Sigmoid colon (tissue), 4 donors: ENCODE measurements around the gene OPRM1.

Experiments
- EP300 ChIP-seq, 4 donors: sonication (generic); formaldehyde crosslinking; IDR thresholded peaks; one replicate each; pipeline ENCODE4 v1.6.1; 2017; ENCODE audit warnings: antibody characterized with exemption in 4 of 4
- TF ChIP-seq, protein P1 (sequence below), 4 experiments: fragments of 450-650 bp in 3 of 4; fragments of 200-600 bp in 1 of 4; IDR thresholded peaks; one replicate each; pipeline ENCODE4 v1.5.1; 2016 to 2019; ENCODE audit warnings: antibody characterized with exemption in 4 of 4, mild to moderate bottlenecking in 3 of 4, moderate library complexity in 2 of 4

GRCh38 chr6:154289818-154290508 is 250.9 kb downstream of the OPRM1 start:
- no peak for TF ChIP-seq EP300 (IDR thresholded peaks at IDR 0.05)
- TF ChIP-seq, protein P1, sequence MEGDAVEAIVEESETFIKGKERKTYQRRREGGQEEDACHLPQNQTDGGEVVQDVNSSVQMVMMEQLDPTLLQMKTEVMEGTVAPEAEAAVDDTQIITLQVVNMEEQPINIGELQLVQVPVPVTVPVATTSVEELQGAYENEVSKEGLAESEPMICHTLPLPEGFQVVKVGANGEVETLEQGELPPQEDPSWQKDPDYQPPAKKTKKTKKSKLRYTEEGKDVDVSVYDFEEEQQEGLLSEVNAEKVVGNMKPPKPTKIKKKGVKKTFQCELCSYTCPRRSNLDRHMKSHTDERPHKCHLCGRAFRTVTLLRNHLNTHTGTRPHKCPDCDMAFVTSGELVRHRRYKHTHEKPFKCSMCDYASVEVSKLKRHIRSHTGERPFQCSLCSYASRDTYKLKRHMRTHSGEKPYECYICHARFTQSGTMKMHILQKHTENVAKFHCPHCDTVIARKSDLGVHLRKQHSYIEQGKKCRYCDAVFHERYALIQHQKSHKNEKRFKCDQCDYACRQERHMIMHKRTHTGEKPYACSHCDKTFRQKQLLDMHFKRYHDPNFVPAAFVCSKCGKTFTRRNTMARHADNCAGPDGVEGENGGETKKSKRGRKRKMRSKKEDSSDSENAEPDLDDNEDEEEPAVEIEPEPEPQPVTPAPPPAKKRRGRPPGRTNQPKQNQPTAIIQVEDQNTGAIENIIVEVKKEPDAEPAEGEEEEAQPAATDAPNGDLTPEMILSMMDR (IDR thresholded peaks at IDR 0.05): no peak
